Glutamatergic neuron (in vitro differentiated cells): ENCODE measurements around the gene ITGB6. TPM values are rescaled to one million over a fixed set of nuclear protein-coding genes. Genes with fewer than 3 reads are reported as not detected.

Source experiments
- DNase-seq: peaks from one replicate; pipeline ENCODE4 v3.0.0; 2022
- H3K27ac Mint-ChIP-seq: one replicate; pipeline ENCODE4 v1.8.0; 2020; ENCODE audit warnings: mild to moderate bottlenecking, mixed read lengths, inconsistent platforms; ENCODE audit not compliant: unreplicated experiment
- H3K27me3 Mint-ChIP-seq: one replicate; pipeline ENCODE4 v1.8.0; 2020; ENCODE audit warnings: mild to moderate bottlenecking, moderate library complexity, mixed read lengths, inconsistent platforms; ENCODE audit not compliant: unreplicated experiment
- H3K36me3 Mint-ChIP-seq: one replicate; pipeline ENCODE4 v1.8.0; 2020; ENCODE audit warnings: mild to moderate bottlenecking, mixed read lengths, inconsistent platforms; ENCODE audit not compliant: unreplicated experiment
- H3K4me1 Mint-ChIP-seq: one replicate; pipeline ENCODE4 v1.8.0; 2020; ENCODE audit warnings: mild to moderate bottlenecking, low read depth, mixed read lengths, inconsistent platforms; ENCODE audit not compliant: unreplicated experiment
- H3K4me3 Mint-ChIP-seq: one replicate; pipeline ENCODE4 v1.8.0; 2020; ENCODE audit warnings: mild to moderate bottlenecking, mixed read lengths, inconsistent platforms; ENCODE audit not compliant: unreplicated experiment
- H3K9me3 Mint-ChIP-seq: one replicate; pipeline ENCODE4 v1.8.0; 2020; ENCODE audit warnings: mild to moderate bottlenecking, moderate library complexity, mixed read lengths, inconsistent platforms; ENCODE audit not compliant: unreplicated experiment
- total RNA-seq: library from RNA; stranded (reverse); fragmentation: NEBNext Ultra II Directional; extraction: Animal tissue kit (Norgen Biotek cat#: 25700); gene quantifications from one replicate; pipeline ENCODE4 v1.2.1, GENCODE V29; 2021; ENCODE audit not compliant: unreplicated experiment
- TF ChIP-seq, protein P1 (sequence below): fragments of 200-600 bp; sonication (generic); IDR thresholded peaks from one replicate; pipeline ENCODE4 v1.5.0; 2021; ENCODE audit not compliant: partially characterized antibody, unreplicated experiment

ITGB6 gene
- total RNA-seq, 1 donor from 2014 or later, result not detected

GRCh38 chr2:160174322-160174721 is 25.8 kb downstream of the ITGB6 start:
- Mint-ChIP-seq H3K4me1 (no peaks in the 10 kb centered on the region), H3K27ac (no peak overlapping the region)
- TF ChIP-seq, protein P1, sequence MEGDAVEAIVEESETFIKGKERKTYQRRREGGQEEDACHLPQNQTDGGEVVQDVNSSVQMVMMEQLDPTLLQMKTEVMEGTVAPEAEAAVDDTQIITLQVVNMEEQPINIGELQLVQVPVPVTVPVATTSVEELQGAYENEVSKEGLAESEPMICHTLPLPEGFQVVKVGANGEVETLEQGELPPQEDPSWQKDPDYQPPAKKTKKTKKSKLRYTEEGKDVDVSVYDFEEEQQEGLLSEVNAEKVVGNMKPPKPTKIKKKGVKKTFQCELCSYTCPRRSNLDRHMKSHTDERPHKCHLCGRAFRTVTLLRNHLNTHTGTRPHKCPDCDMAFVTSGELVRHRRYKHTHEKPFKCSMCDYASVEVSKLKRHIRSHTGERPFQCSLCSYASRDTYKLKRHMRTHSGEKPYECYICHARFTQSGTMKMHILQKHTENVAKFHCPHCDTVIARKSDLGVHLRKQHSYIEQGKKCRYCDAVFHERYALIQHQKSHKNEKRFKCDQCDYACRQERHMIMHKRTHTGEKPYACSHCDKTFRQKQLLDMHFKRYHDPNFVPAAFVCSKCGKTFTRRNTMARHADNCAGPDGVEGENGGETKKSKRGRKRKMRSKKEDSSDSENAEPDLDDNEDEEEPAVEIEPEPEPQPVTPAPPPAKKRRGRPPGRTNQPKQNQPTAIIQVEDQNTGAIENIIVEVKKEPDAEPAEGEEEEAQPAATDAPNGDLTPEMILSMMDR, result no peak

GRCh38 chr2:160169988-160170387 is 30.1 kb downstream of the ITGB6 start:
- H3K27me3 Mint-ChIP-seq, result no peaks in the 10 kb centered on the region
- TF ChIP-seq, protein P1, result no peak
- no peaks in the 10 kb centered on the region for H3K9me3 Mint-ChIP-seq
- H3K4me1 Mint-ChIP-seq, result no peaks in the 10 kb centered on the region
- H3K27ac Mint-ChIP-seq, result no peak overlapping the region
- no peaks in the 10 kb centered on the region for H3K36me3 Mint-ChIP-seq
- DNase-seq, result no peak
- H3K4me3 Mint-ChIP-seq, result no peak overlapping the region

More at GRCh38 chr2:160174322-160174721, 25.8 kb downstream of the ITGB6 start:
- Mint-ChIP-seq H3K27me3 (no peaks in the 10 kb centered on the region), H3K9me3 (no peaks in the 10 kb centered on the region), H3K4me3 (no peak overlapping the region), H3K36me3 (no peaks in the 10 kb centered on the region)
- DNase-seq, result no peak

DNA sequence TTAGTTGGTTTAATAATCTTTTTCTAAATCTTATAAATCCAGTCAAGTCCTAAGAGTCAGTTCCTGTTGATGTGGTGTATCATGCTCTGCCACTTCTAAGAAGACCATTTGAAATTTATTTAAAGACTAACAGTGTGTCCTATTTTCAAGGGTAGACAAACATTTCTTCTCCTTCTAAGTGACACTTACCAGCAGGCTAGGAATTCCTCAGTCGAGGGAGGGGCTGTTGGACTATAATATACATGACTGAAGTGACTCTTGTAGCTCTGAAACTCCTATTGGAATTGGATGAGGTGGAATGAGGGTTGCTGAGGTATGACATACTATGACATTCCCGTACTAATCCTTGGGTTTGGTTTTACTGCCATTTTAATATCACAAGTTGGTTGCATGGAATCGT is 30.6 kb downstream of the ITGB6 start:
- Mint-ChIP-seq H3K4me1 (no peaks in the 10 kb centered on the region), H3K27ac (no peak overlapping the region), H3K36me3 (no peaks in the 10 kb centered on the region), H3K4me3 (no peak overlapping the region), H3K9me3 (no peaks in the 10 kb centered on the region), H3K27me3 (no peaks in the 10 kb centered on the region)
- DNase-seq, result no peak
- TF ChIP-seq, protein P1, result no peak

DNA sequence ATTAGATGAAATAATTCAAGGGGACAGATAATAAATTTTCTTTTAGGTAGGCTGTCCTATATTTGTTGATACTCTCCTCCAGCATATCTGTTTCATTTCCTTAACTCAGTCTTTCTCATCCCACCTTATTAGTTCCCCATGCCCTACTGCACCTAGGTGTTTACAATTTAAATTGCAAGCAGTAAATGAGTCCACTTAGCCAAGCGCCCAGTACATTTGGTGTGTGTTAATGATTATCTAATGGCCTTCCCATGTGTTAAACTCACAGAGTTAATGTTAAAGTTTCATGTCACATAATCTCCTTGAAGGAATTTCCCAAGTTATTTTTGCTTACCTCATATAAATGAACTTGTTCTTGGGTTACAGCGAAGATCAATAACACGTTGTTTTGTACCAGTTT is 31.2 kb downstream of the ITGB6 start:
- H3K4me1 Mint-ChIP-seq, result no peaks in the 10 kb centered on the region
- no peak overlapping the region for H3K4me3 Mint-ChIP-seq
- TF ChIP-seq, protein P1, result no peak
- H3K9me3 Mint-ChIP-seq, result no peaks in the 10 kb centered on the region
- DNase-seq, result no peak
- no peaks in the 10 kb centered on the region for H3K27me3 Mint-ChIP-seq
- no peak overlapping the region for H3K27ac Mint-ChIP-seq
- no peaks in the 10 kb centered on the region for H3K36me3 Mint-ChIP-seq

DNA sequence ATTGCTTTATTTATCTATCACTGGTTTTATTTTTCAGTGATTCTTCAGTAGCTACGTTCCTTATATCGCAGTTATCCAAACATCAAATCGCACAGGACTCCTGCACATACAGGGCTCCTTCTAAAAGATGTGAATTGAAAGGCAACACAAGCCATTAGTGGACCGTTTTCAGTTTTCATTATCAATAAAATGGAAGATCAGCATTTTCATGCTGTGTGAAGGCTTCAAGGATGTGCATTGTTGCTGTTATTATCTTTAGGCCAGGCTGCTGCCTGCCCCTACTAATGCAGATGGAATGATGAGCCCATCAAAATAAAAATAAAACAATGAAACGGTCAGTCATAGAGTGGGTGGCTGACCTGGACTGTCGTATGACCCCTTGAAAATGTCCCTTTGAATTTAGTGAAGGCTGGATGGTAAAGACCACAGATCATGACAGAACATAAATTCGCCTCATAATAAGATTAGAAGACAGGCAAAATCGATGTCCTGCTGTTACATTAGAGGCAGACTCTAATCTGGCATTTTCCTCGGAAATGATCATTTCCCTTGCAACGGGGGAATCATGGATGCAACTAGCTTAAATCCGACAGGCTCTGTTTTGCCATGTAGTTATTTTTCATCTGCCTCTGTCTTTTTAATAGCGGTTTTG is 32.9 kb downstream of the ITGB6 start:
- Mint-ChIP-seq H3K4me1 (no peaks in the 10 kb centered on the region), H3K4me3 (no peak overlapping the region), H3K9me3 (no peaks in the 10 kb centered on the region), H3K27me3 (no peaks in the 10 kb centered on the region), H3K27ac (no peak overlapping the region), H3K36me3 (no peaks in the 10 kb centered on the region)
- no peak for DNase-seq
- TF ChIP-seq, protein P1, result no peak
